Measurements from ENCODE around the gene HNRNPH2. TPM values are rescaled to one million over a fixed set of nuclear protein-coding genes. Genes with fewer than 3 reads are reported as not detected.

Gene HNRNPH2
- total RNA-seq, 1 donor = 66.2 TPM

- TF ChIP-seq, protein P1, sequence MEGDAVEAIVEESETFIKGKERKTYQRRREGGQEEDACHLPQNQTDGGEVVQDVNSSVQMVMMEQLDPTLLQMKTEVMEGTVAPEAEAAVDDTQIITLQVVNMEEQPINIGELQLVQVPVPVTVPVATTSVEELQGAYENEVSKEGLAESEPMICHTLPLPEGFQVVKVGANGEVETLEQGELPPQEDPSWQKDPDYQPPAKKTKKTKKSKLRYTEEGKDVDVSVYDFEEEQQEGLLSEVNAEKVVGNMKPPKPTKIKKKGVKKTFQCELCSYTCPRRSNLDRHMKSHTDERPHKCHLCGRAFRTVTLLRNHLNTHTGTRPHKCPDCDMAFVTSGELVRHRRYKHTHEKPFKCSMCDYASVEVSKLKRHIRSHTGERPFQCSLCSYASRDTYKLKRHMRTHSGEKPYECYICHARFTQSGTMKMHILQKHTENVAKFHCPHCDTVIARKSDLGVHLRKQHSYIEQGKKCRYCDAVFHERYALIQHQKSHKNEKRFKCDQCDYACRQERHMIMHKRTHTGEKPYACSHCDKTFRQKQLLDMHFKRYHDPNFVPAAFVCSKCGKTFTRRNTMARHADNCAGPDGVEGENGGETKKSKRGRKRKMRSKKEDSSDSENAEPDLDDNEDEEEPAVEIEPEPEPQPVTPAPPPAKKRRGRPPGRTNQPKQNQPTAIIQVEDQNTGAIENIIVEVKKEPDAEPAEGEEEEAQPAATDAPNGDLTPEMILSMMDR (IDR thresholded peaks at IDR 0.05; ENCODE audit: insufficient read depth, low read length) = no peak
- peak; percentile 37 for DNase-seq (ENCODE audit: low read depth)
- peak overlapping the region; percentile 68 for H3K4me3 ChIP-seq (ENCODE audit: low read depth, low read length)
Measured at GRCh38 chrX:101409043-101409442, 1.0 kb downstream of the HNRNPH2 start.

DNA sequence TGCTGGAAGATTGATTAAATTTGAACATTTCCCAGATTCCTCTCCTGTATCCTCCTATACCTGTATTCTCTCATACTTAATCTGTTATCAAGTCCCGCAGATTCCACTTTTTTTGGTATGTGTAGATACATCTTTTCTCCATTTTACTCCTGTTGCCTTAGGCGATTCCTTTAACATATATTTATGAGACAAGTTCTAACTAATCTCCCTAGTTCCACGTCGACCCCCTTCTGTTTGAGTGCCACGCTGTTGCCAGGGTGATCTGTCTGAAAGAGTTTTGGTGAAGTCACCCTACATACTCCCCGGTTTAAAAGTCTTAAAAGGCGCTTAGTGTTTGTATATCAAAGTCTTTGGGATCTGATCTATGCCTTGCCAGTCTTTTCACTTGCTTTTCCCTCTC lies 2.4 kb downstream of the HNRNPH2 start:
- peak overlapping the region; percentile 44 for H3K4me3 ChIP-seq (ENCODE audit: low read depth, low read length)
- TF ChIP-seq, protein P1 (IDR thresholded peaks at IDR 0.05; ENCODE audit: insufficient read depth, low read length) = no peak
- DNase-seq (ENCODE audit: low read depth) = no peak

DNA sequence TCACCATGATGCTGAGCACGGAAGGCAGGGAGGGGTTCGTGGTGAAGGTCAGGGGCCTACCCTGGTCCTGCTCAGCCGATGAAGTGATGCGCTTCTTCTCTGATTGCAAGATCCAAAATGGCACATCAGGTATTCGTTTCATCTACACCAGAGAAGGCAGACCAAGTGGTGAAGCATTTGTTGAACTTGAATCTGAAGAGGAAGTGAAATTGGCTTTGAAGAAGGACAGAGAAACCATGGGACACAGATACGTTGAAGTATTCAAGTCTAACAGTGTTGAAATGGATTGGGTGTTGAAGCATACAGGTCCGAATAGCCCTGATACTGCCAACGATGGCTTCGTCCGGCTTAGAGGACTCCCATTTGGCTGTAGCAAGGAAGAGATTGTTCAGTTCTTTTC lies 4.0 kb downstream of the HNRNPH2 start:
- no peak overlapping the region for H3K4me3 ChIP-seq (ENCODE audit: low read depth, low read length)
- TF ChIP-seq, protein P1 (IDR thresholded peaks at IDR 0.05; ENCODE audit: insufficient read depth, low read length) = no peak

GRCh38 chrX:101415180-101416145 lies 7.4 kb downstream of the HNRNPH2 start:
- TF ChIP-seq, protein P1 (IDR thresholded peaks at IDR 0.05; ENCODE audit: insufficient read depth, low read length) = peak; percentile 85
- H3K4me3 ChIP-seq (ENCODE audit: low read depth, low read length) = no peak overlapping the region
- DNase-seq (ENCODE audit: low read depth) = peak; percentile 92

More for the DNA sequence above, 4.0 kb downstream of the HNRNPH2 start:
- no peak for DNase-seq (ENCODE audit: low read depth)

GRCh38 chrX:101416691-101417090 lies 8.7 kb downstream of the HNRNPH2 start:
- no peak overlapping the region for H3K4me3 ChIP-seq (ENCODE audit: low read depth, low read length)
- no peak for DNase-seq (ENCODE audit: low read depth)
- TF ChIP-seq, protein P1 (IDR thresholded peaks at IDR 0.05; ENCODE audit: insufficient read depth, low read length) = no peak

DNA sequence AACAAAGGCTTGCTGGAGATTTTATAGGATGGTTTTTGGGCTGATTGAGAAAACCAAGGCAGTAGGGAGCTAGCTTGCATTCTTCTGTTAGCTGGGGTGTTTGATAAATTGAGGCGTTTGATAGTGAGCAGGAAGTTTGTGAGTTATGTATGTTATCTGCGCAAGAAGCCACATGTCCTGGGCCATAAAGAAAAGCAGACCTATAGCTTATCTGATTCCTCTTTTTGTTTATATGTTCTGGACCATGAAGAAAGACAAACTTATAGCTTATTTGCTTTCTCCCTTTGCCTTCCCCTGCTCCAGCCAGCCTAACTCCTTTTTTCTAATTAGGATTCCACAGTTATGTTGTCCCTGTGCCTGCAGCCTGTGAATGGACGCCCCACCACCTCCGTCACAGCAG lies 9.2 kb downstream of the HNRNPH2 start:
- DNase-seq (ENCODE audit: low read depth) = no peak
- no peak overlapping the region for H3K4me3 ChIP-seq (ENCODE audit: low read depth, low read length)
- TF ChIP-seq, protein P1 (IDR thresholded peaks at IDR 0.05; ENCODE audit: insufficient read depth, low read length) = no peak

Measured in fibroblast of the aortic adventitia (primary cell).